Measurements from ENCODE around the gene KIFBP.
"Not testable (repeated sequence)": the region's sequence is repeated elsewhere in the genome, so short reads cannot be mapped to it uniquely, and the experiment has no call there.

The KIFBP gene

GRCh38 chr10:69022611-69023010, 34.0 kb downstream of the KIFBP start:
- no peak for FAIRE-seq
- TF ChIP-seq POLR2A (IDR thresholded peaks at IDR 0.05; ENCODE audit: low read depth, low read length), result no peak
- DNase-seq (ENCODE audit: insufficient read length, low spot score), result no peak

GRCh38 chr10:69025370-69025896, 36.8 kb downstream of the KIFBP start:
- TF ChIP-seq POLR2A (IDR thresholded peaks at IDR 0.05; ENCODE audit: low read depth, low read length), result no peak
- FAIRE-seq (no peak), DNase-seq (ENCODE audit: insufficient read length, low spot score) (no peak)

GRCh38 chr10:69033256-69033655, 44.7 kb downstream of the KIFBP start:
- DNase-seq (ENCODE audit: insufficient read length, low spot score) (no peak), FAIRE-seq (no peak)
- TF ChIP-seq POLR2A (IDR thresholded peaks at IDR 0.05; ENCODE audit: low read depth, low read length), result no peak

- no peak for FAIRE-seq
- TF ChIP-seq POLR2A (IDR thresholded peaks at IDR 0.05; ENCODE audit: low read depth, low read length), result no peak
- no peak for DNase-seq (ENCODE audit: insufficient read length, low spot score)
Observed at GRCh38 chr10:69037489-69037888, 48.9 kb downstream of the KIFBP start.

GRCh38 chr10:69040904-69041303, 52.3 kb downstream of the KIFBP start:
- DNase-seq (ENCODE audit: insufficient read length, low spot score), result not testable (repeated sequence)

GRCh38 chr10:69042417-69042816, 53.8 kb downstream of the KIFBP start:
- no peak for TF ChIP-seq POLR2A (IDR thresholded peaks at IDR 0.05; ENCODE audit: low read depth, low read length)
- FAIRE-seq (no peak), DNase-seq (ENCODE audit: insufficient read length, low spot score) (no peak)

More at GRCh38 chr10:69040904-69041303, 52.3 kb downstream of the KIFBP start:
- FAIRE-seq, result not testable (repeated sequence)

- no peak for TF ChIP-seq POLR2A (IDR thresholded peaks at IDR 0.05; ENCODE audit: low read depth, low read length)
- DNase-seq (ENCODE audit: insufficient read length, low spot score), result no peak
- no peak for FAIRE-seq
Observed at GRCh38 chr10:69042838-69043237, 54.2 kb downstream of the KIFBP start.

- DNase-seq (ENCODE audit: insufficient read length, low spot score) (no peak), FAIRE-seq (no peak)
- TF ChIP-seq POLR2A (IDR thresholded peaks at IDR 0.05; ENCODE audit: low read depth, low read length), result no peak
Observed at GRCh38 chr10:69043931-69044531, 55.4 kb downstream of the KIFBP start.

- DNase-seq (ENCODE audit: insufficient read length, low spot score) (no peak), FAIRE-seq (no peak)
- no peak for TF ChIP-seq POLR2A (IDR thresholded peaks at IDR 0.05; ENCODE audit: low read depth, low read length)
Observed at GRCh38 chr10:69044546-69044945, 55.9 kb downstream of the KIFBP start.

GRCh38 chr10:69045441-69046300, 57.1 kb downstream of the KIFBP start:
- DNase-seq (ENCODE audit: insufficient read length, low spot score), result no peak

GRCh38 chr10:69047111-69047832, 58.7 kb downstream of the KIFBP start:
- TF ChIP-seq POLR2A (IDR thresholded peaks at IDR 0.05; ENCODE audit: low read depth, low read length), result no peak
- no peak for FAIRE-seq

More at GRCh38 chr10:69045441-69046300, 57.1 kb downstream of the KIFBP start:
- TF ChIP-seq POLR2A (IDR thresholded peaks at IDR 0.05; ENCODE audit: low read depth, low read length), result no peak
- FAIRE-seq, result no peak

GRCh38 chr10:69048103-69048502, 59.5 kb downstream of the KIFBP start:
- no peak for DNase-seq (ENCODE audit: insufficient read length, low spot score)
- TF ChIP-seq POLR2A (IDR thresholded peaks at IDR 0.05; ENCODE audit: low read depth, low read length), result no peak
- no peak for FAIRE-seq

More at GRCh38 chr10:69047111-69047832, 58.7 kb downstream of the KIFBP start:
- no peak for DNase-seq (ENCODE audit: insufficient read length, low spot score)

- DNase-seq (ENCODE audit: insufficient read length, low spot score) (no peak), FAIRE-seq (no peak)
- no peak for TF ChIP-seq POLR2A (IDR thresholded peaks at IDR 0.05; ENCODE audit: low read depth, low read length)
Observed at GRCh38 chr10:69049566-69049961, 61.0 kb downstream of the KIFBP start.

- TF ChIP-seq POLR2A (IDR thresholded peaks at IDR 0.05; ENCODE audit: low read depth, low read length), result no peak
- DNase-seq (ENCODE audit: insufficient read length, low spot score), result no peak
- no peak for FAIRE-seq
Observed at GRCh38 chr10:69051303-69051702, 62.7 kb downstream of the KIFBP start.

All from H54 (cell line).